ENCODE data around the gene COQ4.

COQ4 gene

GRCh38 chr9:128317629-128318028 is 5.0 kb upstream of the COQ4 start:
- DNase-seq (ENCODE audit: low read depth, low spot score): no peak
- TF ChIP-seq CTCF (IDR thresholded peaks at IDR 0.05; ENCODE audit: low read depth, low read length): no peak
- no peak overlapping the region for H3K4me3 ChIP-seq (ENCODE audit: low read depth, low read length)
- in situ Hi-C loops (cut with HindIII; ENCODE audit: low sequenced_read_pairs): no loop called here

- DNase-seq (ENCODE audit: low read depth, low spot score): no peak
- in situ Hi-C loops (cut with HindIII; ENCODE audit: low sequenced_read_pairs): no loop called here
- H3K4me3 ChIP-seq (ENCODE audit: low read depth, low read length): peak overlapping the region; percentile 89
- no peak for TF ChIP-seq CTCF (IDR thresholded peaks at IDR 0.05; ENCODE audit: low read depth, low read length)
Observed at GRCh38 chr9:128321343-128321742, 1.3 kb upstream of the COQ4 start.

- no peak for TF ChIP-seq CTCF (IDR thresholded peaks at IDR 0.05; ENCODE audit: low read depth, low read length)
- no peak for DNase-seq (ENCODE audit: low read depth, low spot score)
- in situ Hi-C loops (cut with HindIII; ENCODE audit: low sequenced_read_pairs): no loop called here
- peak overlapping the region; percentile 89 for H3K4me3 ChIP-seq (ENCODE audit: low read depth, low read length)
Observed at GRCh38 chr9:128321879-128322403, 698 bp upstream of the COQ4 start.

- DNase-seq (ENCODE audit: low read depth, low spot score): peak; percentile 35
- in situ Hi-C loops (cut with HindIII; ENCODE audit: low sequenced_read_pairs): no loop called here
- H3K4me3 ChIP-seq (ENCODE audit: low read depth, low read length): peak overlapping the region; percentile 89
Observed at GRCh38 chr9:128323212-128323730, 632 bp downstream of the COQ4 start.

GRCh38 chr9:128323791-128324190 is 1.2 kb downstream of the COQ4 start:
- in situ Hi-C loops (cut with HindIII; ENCODE audit: low sequenced_read_pairs): no loop called here
- no peak for DNase-seq (ENCODE audit: low read depth, low spot score)
- TF ChIP-seq CTCF (IDR thresholded peaks at IDR 0.05; ENCODE audit: low read depth, low read length): no peak
- H3K4me3 ChIP-seq (ENCODE audit: low read depth, low read length): peak overlapping the region; percentile 89

More at GRCh38 chr9:128323212-128323730, 632 bp downstream of the COQ4 start:
- no peak for TF ChIP-seq CTCF (IDR thresholded peaks at IDR 0.05; ENCODE audit: low read depth, low read length)

- TF ChIP-seq CTCF (IDR thresholded peaks at IDR 0.05; ENCODE audit: low read depth, low read length): no peak
- DNase-seq (ENCODE audit: low read depth, low spot score): no peak
- in situ Hi-C loops (cut with HindIII; ENCODE audit: low sequenced_read_pairs): no loop called here
- no peak overlapping the region for H3K4me3 ChIP-seq (ENCODE audit: low read depth, low read length)
Observed at GRCh38 chr9:128324401-128324800, 1.8 kb downstream of the COQ4 start.

Data from astrocyte of the spinal cord (primary cell).